GM08714 (cell line): ENCODE measurements around the gene ZNF516.

Experiments used
- H3K4me3 ChIP-seq: fragments of 200-500 bp; sonication (Bioruptor generic); 2 replicates; pipeline ENCODE4 v1.5.1; 2014; ENCODE audit warnings: mild to moderate bottlenecking, low read length, inconsistent platforms
- ZNF274 ChIP-seq: IDR thresholded peaks from 2 replicates; pipeline ENCODE4 v1.6.1; 2012; ENCODE audit warnings: mild to moderate bottlenecking, low read depth, low read length

ZNF516 gene

DNA sequence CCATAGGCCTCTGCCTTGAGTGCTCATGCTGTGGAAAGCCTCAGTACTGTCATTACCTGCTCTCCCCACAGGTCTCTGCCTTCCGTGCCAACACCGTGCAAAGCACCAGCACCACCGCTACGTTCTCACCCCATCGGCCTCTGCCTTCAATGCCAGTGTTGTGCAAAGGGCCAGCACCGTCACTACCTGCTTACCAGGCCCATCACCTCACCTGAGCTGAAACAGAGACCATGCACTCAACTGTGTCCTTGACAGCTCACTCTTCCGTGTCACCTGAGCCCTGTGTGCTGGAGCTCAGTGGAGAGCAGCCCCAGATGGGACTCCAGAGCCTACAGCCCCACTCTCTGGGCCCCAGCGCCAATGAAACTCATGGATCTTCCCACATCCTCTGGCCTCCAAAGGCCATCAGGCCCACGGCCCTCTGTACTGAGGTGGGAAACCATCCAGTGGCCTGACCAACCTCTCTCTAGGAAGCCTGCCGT is 62.7 kb downstream of the ZNF516 start:
- no peak overlapping the region for H3K4me3 ChIP-seq
- no peak for TF ChIP-seq ZNF274

DNA sequence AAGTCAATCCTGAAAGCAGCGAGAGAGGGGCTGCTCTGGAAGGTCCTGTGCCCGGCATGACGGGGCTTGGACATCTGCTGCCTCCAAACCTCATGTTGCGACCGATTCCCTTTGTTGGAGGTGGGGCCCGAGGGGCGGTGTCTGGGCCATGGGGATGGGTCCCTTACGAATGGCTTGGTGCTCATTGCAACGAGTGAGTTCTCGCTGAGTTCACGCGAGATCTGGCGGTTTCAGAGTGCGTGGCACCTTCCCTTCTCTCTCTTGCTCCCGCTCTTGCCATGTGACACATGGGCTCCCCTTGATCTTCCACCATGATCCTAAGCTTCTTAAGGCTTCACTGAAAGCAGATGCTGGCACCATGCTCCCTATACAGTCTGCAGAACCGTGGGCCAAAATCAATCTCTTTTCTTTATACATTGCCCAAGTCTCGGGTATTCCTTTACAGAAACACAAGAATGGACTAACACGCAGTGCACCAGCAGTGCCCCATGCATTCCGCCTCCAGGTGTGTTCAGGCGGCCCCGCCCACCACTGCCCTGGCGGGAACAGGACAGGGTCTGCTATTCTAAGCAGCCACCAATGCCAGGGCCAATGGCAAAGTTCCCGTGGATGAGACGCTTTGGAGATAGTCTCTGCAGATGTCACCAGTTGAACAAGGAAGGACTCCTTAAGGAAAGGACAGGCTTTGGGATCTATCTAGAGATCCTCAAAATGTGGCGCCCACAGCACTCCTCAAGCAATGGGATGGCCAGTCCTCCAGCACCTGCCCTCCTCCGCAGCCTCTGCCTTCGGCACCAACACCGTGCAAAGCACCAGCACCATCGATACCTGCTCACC is 63.4 kb downstream of the ZNF516 start:
- TF ChIP-seq ZNF274 = no peak
- no peak overlapping the region for H3K4me3 ChIP-seq

DNA sequence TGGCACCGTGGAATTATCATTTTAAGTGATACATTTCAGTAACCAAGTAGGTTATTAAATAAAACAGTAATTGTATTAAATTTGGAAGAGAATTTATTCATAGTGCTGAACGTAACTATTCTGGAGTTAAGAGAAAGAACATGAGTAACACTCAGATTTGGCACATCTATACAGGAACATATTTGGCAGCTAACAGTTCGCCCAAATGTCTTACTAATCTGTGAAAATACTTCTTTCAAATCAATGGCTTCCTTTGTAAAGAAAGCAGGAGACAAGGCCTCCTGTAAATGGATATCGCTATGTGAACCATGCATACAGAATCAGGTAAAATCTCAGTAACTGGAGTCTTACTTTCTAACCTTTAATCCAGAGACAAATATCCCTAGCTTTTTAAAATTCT is 64.4 kb downstream of the ZNF516 start:
- no peak overlapping the region for H3K4me3 ChIP-seq
- no peak for TF ChIP-seq ZNF274

DNA sequence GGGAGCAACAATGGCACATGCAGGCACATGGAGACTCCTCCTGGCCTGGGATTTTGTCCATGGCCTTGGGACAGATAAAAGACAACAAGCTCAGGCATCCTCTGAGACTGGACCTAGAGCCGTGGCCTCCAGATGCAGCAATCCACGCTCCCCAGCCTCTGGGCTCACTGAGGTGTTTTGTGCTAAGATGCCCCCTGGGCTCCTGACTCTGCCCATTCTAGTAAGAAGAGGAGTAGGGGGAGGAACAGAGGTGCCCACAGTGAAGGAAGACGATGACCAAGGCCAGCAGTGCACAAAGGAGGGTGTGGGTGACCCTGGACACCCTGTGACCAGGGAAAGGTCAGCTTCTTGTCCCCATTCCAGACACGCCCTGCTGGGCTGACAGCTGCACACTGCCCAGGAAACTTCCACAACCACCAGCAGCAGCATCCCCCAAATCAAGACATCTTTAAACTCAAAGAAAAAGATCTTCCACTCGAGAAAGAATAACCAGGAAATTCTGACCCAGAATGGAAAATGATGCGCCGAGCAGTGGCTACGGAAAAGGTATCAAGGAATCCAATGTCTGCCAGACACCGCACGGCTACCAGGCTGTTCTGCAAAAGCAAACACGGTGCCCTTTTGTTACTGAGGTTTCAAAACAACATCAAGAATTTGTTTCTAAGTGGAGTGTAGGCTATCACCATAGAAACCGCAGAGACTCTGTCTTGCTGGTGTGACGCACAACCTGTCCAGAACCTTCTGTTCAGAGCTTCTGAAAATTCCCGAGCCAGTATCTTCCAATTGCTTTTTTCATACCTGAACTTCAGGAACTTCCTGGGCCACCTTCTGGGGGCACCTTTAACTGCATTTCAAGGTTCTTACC is 65.5 kb downstream of the ZNF516 start:
- H3K4me3 ChIP-seq = no peak overlapping the region
- no peak for TF ChIP-seq ZNF274

GRCh38 chr18:76428396-76429261 is 66.4 kb downstream of the ZNF516 start:
- TF ChIP-seq ZNF274 = no peak

GRCh38 chr18:76426737-76427305 is 68.2 kb downstream of the ZNF516 start:
- no peak overlapping the region for H3K4me3 ChIP-seq
- TF ChIP-seq ZNF274 = no peak

More at GRCh38 chr18:76428396-76429261, 66.4 kb downstream of the ZNF516 start:
- H3K4me3 ChIP-seq = no peak overlapping the region

DNA sequence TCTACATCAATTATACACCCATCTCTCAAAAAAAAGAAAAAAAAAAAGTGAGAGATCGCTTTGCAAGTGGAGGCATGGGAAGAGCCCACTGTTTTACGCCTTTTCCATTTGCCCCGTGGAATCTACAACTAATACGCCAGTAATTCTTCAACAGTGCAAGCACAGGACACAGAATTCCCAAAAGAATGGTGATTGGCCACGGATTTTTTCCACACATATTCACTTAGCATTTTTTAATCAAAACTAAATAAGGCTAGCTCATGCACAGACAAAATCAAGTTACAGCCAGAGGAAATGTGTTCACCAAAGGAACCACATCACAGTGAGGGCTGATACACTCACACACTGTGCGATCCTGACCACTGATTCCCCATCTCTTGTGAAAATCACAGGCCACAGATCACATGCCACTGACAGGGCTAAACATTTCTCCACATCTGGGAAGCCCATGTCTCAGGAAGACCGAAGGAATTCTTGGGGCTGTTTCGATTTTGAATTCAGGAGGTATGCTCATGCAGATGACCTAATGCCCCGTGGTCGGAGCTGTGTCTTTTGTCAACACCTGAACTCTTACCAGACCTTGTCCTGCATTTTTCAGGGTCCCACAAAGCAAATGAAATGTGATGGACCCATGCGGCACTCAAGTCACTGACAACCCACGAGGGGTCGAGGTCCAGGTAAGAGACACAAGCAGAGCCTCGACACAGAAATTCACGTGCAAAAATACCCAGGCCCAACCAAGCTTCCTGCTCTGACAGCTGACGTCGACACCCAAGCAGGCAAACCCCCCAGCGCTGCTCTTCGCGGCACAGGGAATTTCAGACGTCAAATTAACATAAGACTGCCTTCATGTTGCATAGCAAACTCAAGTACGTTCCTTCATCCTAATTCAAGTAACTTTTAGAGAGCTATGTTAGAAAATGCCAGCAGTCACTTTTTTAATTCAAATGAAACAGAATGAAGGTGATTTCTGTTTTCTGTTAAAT is 69.6 kb downstream of the ZNF516 start:
- TF ChIP-seq ZNF274 = no peak
- no peak overlapping the region for H3K4me3 ChIP-seq

DNA sequence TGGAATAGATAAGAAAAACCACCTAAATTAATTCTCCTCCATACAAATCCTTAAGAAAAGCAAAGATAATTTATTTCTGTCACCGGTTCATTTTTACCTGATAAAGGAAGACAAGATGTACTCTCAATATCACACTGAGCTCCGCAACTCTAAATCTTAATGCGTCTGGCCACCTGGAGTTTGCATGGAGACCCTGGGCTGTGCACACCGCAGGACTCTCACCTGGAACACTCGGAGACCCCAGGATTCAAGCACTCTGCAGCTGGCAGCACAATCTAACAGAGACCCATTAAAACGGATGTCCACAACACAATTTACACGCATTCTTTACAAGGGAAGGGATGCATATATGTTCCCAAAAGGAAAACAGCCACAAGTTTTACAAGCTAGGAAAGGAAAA is 72.2 kb downstream of the ZNF516 start:
- TF ChIP-seq ZNF274 = no peak
- no peak overlapping the region for H3K4me3 ChIP-seq

DNA sequence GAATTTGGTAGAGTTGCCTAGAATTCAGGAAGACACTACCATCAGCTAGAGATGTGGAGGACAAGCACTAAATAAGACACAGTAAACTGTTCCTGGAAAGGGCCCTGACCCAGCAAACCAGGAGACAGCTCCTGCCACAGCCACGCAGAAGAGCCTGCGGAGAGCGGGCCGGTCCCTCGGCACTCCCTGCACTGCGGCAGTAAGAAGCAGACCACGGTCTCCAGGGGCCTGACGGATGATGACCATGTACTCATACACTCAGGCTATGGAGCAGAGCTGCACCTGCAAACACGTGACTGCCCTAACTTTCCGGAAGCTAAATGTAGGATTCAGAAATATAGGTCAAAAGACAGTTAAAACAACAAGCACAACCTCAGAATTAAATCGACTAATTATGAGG is 72.9 kb downstream of the ZNF516 start:
- no peak overlapping the region for H3K4me3 ChIP-seq
- TF ChIP-seq ZNF274 = no peak

GRCh38 chr18:76421685-76422078 is 73.4 kb downstream of the ZNF516 start:
- no peak overlapping the region for H3K4me3 ChIP-seq
- TF ChIP-seq ZNF274 = no peak

- TF ChIP-seq ZNF274 = no peak
- H3K4me3 ChIP-seq = no peak overlapping the region
These were observed 74.0 kb downstream of the ZNF516 start for GRCh38 chr18:76420898-76421684.

GRCh38 chr18:76419811-76420210 is 75.2 kb downstream of the ZNF516 start:
- H3K4me3 ChIP-seq = no peak overlapping the region
- TF ChIP-seq ZNF274 = no peak
